ENCODE measurements around the gene FGF8.

The FGF8 gene

GRCh38 chr10:101720606-101721230 lies 55.2 kb downstream of the FGF8 start:
- no peak for DNase-seq (ENCODE audit: low read depth in 2 of 2)
- no peak overlapping the region for H3K4me3 ChIP-seq (replicated peaks in 1 of 2; ENCODE audit: low read depth in 2 of 2, low read length in 2 of 2)
- no peak for TF ChIP-seq CTCF (IDR thresholded peaks at IDR 0.05; ENCODE audit: low read depth, low read length)
